8988T (cell line): ENCODE results near the gene TSGA10IP.

Experiments
- DNase-seq: peaks from one replicate; pipeline ENCODE4 v3.0.0; 2011

The TSGA10IP gene

GRCh38 chr11:66008468-66009101 lies 63.3 kb downstream of the TSGA10IP start:
- DNase-seq, result peak; percentile 68
